GM19468 (cell line): ENCODE data around the gene ZC3H12A.
"Not testable (repeated sequence)": the region's sequence is repeated elsewhere in the genome, so short reads cannot be mapped to it uniquely, and the experiment has no call there.

ENCODE experiments used
- ATAC-seq: cut with Tn5 transposase; IDR thresholded peaks from one replicate; pipeline ENCODE4 v1.9.1; 2021; ENCODE audit warnings: mild to moderate bottlenecking, moderate library complexity, moderate number of reproducible peaks; ENCODE audit not compliant: unreplicated experiment; ENCODE audit errors: extremely low read depth

ZC3H12A gene

GRCh38 chr1:37493336-37494098 lies 19.1 kb downstream of the ZC3H12A start:
- no peak for ATAC-seq

- no peak for ATAC-seq
These were observed 21.5 kb downstream of the ZC3H12A start for GRCh38 chr1:37495875-37496274.

GRCh38 chr1:37497832-37498231 lies 23.5 kb downstream of the ZC3H12A start:
- ATAC-seq: no peak

- ATAC-seq: no peak
These were observed 24.7 kb downstream of the ZC3H12A start for GRCh38 chr1:37498872-37499617.

GRCh38 chr1:37501661-37502060 lies 27.3 kb downstream of the ZC3H12A start:
- no peak for ATAC-seq

- no peak for ATAC-seq
These were observed 27.7 kb downstream of the ZC3H12A start for GRCh38 chr1:37502104-37502503.

- not testable (repeated sequence) for ATAC-seq
These were observed 28.4 kb downstream of the ZC3H12A start for GRCh38 chr1:37502791-37503190.

GRCh38 chr1:37506740-37507139 lies 32.4 kb downstream of the ZC3H12A start:
- no peak for ATAC-seq

GRCh38 chr1:37509181-37509580 lies 34.8 kb downstream of the ZC3H12A start:
- no peak for ATAC-seq

- no peak for ATAC-seq
These were observed 39.5 kb downstream of the ZC3H12A start for GRCh38 chr1:37513795-37514349.

GRCh38 chr1:37514350-37515184 lies 40.2 kb downstream of the ZC3H12A start, which contains the start of gene MEAF6:
MEAF6 (minus strand) TSS chr1:37514766; CDS start chr1:37514746, 20 bp downstream.
- ATAC-seq: peak; percentile 88

- ATAC-seq: no peak
These were observed 41.0 kb downstream of the ZC3H12A start for GRCh38 chr1:37515185-37516034.

- no peak for ATAC-seq
These were observed 43.2 kb downstream of the ZC3H12A start for GRCh38 chr1:37517569-37517968.

GRCh38 chr1:37518241-37518640 lies 43.9 kb downstream of the ZC3H12A start:
- ATAC-seq: not testable (repeated sequence)

GRCh38 chr1:37518929-37519328 lies 44.5 kb downstream of the ZC3H12A start:
- ATAC-seq: not testable (repeated sequence)

GRCh38 chr1:37519613-37520012 lies 45.2 kb downstream of the ZC3H12A start:
- ATAC-seq: no peak

- not testable (repeated sequence) for ATAC-seq
These were observed 55.5 kb downstream of the ZC3H12A start for GRCh38 chr1:37529888-37530287.

GRCh38 chr1:37532418-37533156 lies 58.2 kb downstream of the ZC3H12A start:
- ATAC-seq: not testable (repeated sequence)
